Measurements from ENCODE around the gene CDC45. TPM values are rescaled to one million over a fixed set of nuclear protein-coding genes. Genes with fewer than 3 reads are reported as not detected.

The CDC45 gene
- total RNA-seq, 1 donor from 2014 or later, result 50.7 TPM

GRCh38 chr22:19533049-19533626 lies 53.4 kb downstream of the CDC45 start:
- no peak overlapping the region for H3K4me2 ChIP-seq
- no peak for DNase-seq (ENCODE audit: low spot score)
- no peak overlapping the region for H2AFZ ChIP-seq (replicated peaks)
- Mint-ChIP-seq H3K36me3 (no peaks in the 10 kb centered on the region), H3K27ac (no peak overlapping the region), H3K4me1 (no peaks in the 10 kb centered on the region), H3K9me3 (no peaks in the 10 kb centered on the region), H3K4me3 (no peak overlapping the region), H3K27me3 (ENCODE audit: insufficient read depth, low read depth) (peaks cover 2% of the 10 kb centered on the region)
- no peak overlapping the region for H3K4me3 ChIP-seq
- TF ChIP-seq CTCF (IDR thresholded peaks at IDR 0.05), result no peak
- TF ChIP-seq EZH2phosphoT487 (IDR thresholded peaks at IDR 0.05), result no peak
- no peak for TF ChIP-seq EZH2 (IDR thresholded peaks at IDR 0.05)
- H3K9ac ChIP-seq, result no peak overlapping the region
- H3K4me1 ChIP-seq, result no peaks in the 10 kb centered on the region
- no peaks in the 10 kb centered on the region for H4K20me1 ChIP-seq (ENCODE audit: low read depth)
- no peaks in the 10 kb centered on the region for H3K27me3 ChIP-seq
- no peak overlapping the region for H3K27ac ChIP-seq
- no peaks in the 10 kb centered on the region for H3F3A ChIP-seq (ENCODE audit: low read depth)
- H3K36me3 ChIP-seq, result no peaks in the 10 kb centered on the region
- H3K9me3 ChIP-seq (ENCODE audit: low read depth), result no peaks in the 10 kb centered on the region
- H3K79me2 ChIP-seq (ENCODE audit: low read depth), result no peaks in the 10 kb centered on the region

- TF ChIP-seq CTCF (IDR thresholded peaks at IDR 0.05), result no peak
- no peak for TF ChIP-seq EZH2phosphoT487 (IDR thresholded peaks at IDR 0.05)
- TF ChIP-seq EZH2 (IDR thresholded peaks at IDR 0.05), result no peak
- no peak overlapping the region for H3K4me3 ChIP-seq
- H3K4me3 Mint-ChIP-seq, result no peak overlapping the region
- H3F3A ChIP-seq (ENCODE audit: low read depth), result no peaks in the 10 kb centered on the region
- H3K27me3 ChIP-seq, result no peaks in the 10 kb centered on the region
- H3K9ac ChIP-seq, result no peak overlapping the region
- DNase-seq (ENCODE audit: low spot score), result no peak
- no peak overlapping the region for H3K27ac ChIP-seq
- H3K27me3 Mint-ChIP-seq (ENCODE audit: insufficient read depth, low read depth), result peaks cover 2% of the 10 kb centered on the region
- H3K9me3 Mint-ChIP-seq, result no peaks in the 10 kb centered on the region
- no peaks in the 10 kb centered on the region for H3K36me3 Mint-ChIP-seq
- no peak overlapping the region for H2AFZ ChIP-seq (replicated peaks)
- no peaks in the 10 kb centered on the region for H3K4me1 ChIP-seq
- H3K36me3 ChIP-seq, result no peaks in the 10 kb centered on the region
- no peaks in the 10 kb centered on the region for H3K9me3 ChIP-seq (ENCODE audit: low read depth)
- H4K20me1 ChIP-seq (ENCODE audit: low read depth), result no peaks in the 10 kb centered on the region
- no peaks in the 10 kb centered on the region for H3K79me2 ChIP-seq (ENCODE audit: low read depth)
- H3K4me2 ChIP-seq, result no peak overlapping the region
- H3K27ac Mint-ChIP-seq, result no peak overlapping the region
- no peaks in the 10 kb centered on the region for H3K4me1 Mint-ChIP-seq
Measured at GRCh38 chr22:19533857-19534256, 54.1 kb downstream of the CDC45 start.

GRCh38 chr22:19535001-19535400 lies 55.3 kb downstream of the CDC45 start:
- no peaks in the 10 kb centered on the region for H3K9me3 ChIP-seq (ENCODE audit: low read depth)
- no peaks in the 10 kb centered on the region for H3K27me3 ChIP-seq
- no peak for TF ChIP-seq EZH2phosphoT487 (IDR thresholded peaks at IDR 0.05)
- no peak for TF ChIP-seq CTCF (IDR thresholded peaks at IDR 0.05)
- no peak for TF ChIP-seq EZH2 (IDR thresholded peaks at IDR 0.05)
- no peak overlapping the region for H2AFZ ChIP-seq (replicated peaks)
- no peak overlapping the region for H3K4me3 ChIP-seq
- no peak overlapping the region for H3K9ac ChIP-seq
- no peaks in the 10 kb centered on the region for H3K79me2 ChIP-seq (ENCODE audit: low read depth)
- no peaks in the 10 kb centered on the region for H3K36me3 ChIP-seq
- Mint-ChIP-seq H3K9me3 (no peaks in the 10 kb centered on the region), H3K4me1 (no peaks in the 10 kb centered on the region), H3K36me3 (no peaks in the 10 kb centered on the region), H3K27me3 (ENCODE audit: insufficient read depth, low read depth) (no peaks in the 10 kb centered on the region), H3K4me3 (no peak overlapping the region), H3K27ac (no peak overlapping the region)
- H3K4me2 ChIP-seq, result no peak overlapping the region
- no peak for DNase-seq (ENCODE audit: low spot score)
- no peaks in the 10 kb centered on the region for H3K4me1 ChIP-seq
- no peak overlapping the region for H3K27ac ChIP-seq
- no peaks in the 10 kb centered on the region for H4K20me1 ChIP-seq (ENCODE audit: low read depth)
- H3F3A ChIP-seq (ENCODE audit: low read depth), result no peaks in the 10 kb centered on the region

All from neural progenitor cell (in vitro differentiated cells).